ENCODE results near the gene CLDN14. TPM values are rescaled to one million over a fixed set of nuclear protein-coding genes. Genes with fewer than 3 reads are reported as not detected.

Gene CLDN14
- total RNA-seq, 1 experiment from 2014 or later = not detected

GRCh38 chr21:36423771-36424433 lies 56.0 kb downstream of the CLDN14 start:
- H3K4me1 Mint-ChIP-seq = peaks cover 11 to 23% of the 10 kb centered on the region in 2 experiments
- no peak overlapping the region for H3K27ac ChIP-seq (ENCODE audit: insufficient read length, low read depth, low read length)
- no peak overlapping the region for H4K91ac ChIP-seq (ENCODE audit: insufficient read length, low read depth, low read length)
- no peaks in the 10 kb centered on the region for H3K79me2 ChIP-seq (ENCODE audit: insufficient read depth, low read length)
- H3K18ac ChIP-seq (ENCODE audit: insufficient read length, low read depth, low read length) = no peak overlapping the region
- no peak overlapping the region for H3K9ac ChIP-seq (ENCODE audit: extremely low read depth, insufficient read length, low read length)
- WGBS (ENCODE audit: extremely low coverage, insufficient read length, low lambda C conversion rate) = no CpG with 5 or more reads among the region's 12 CpGs
- no peak overlapping the region for H3K4me2 ChIP-seq (ENCODE audit: insufficient read depth, insufficient read length, low read length)
- H3K27ac Mint-ChIP-seq = no peak overlapping the region
- no peak overlapping the region for H3K4ac ChIP-seq (ENCODE audit: low read depth, low read length)
- no peak overlapping the region for H4K5ac ChIP-seq (ENCODE audit: insufficient read length, low read depth, low read length)
- no peaks in the 10 kb centered on the region; a peak in 1 of 5 replicates for H3K9me3 Mint-ChIP-seq
- H2BK5ac ChIP-seq (ENCODE audit: insufficient read length, low read length) = no peak overlapping the region
- no peaks in the 10 kb centered on the region for H3K27me3 Mint-ChIP-seq (ENCODE audit: low read depth)
- no peak overlapping the region for H2AK5ac ChIP-seq (ENCODE audit: insufficient read length, low read length)
- peaks cover 0 to 4% (median 2%) of the 10 kb centered on the region in 3 experiments; a peak in 3 of 7 replicates for H3K36me3 Mint-ChIP-seq (ENCODE audit: insufficient read depth in 1 of 3, low read depth in 3 of 3)
- H3K9me3 ChIP-seq (ENCODE audit: control insufficient read depth, low read depth, low read length) = no peaks in the 10 kb centered on the region
- no peak overlapping the region for H2BK120ac ChIP-seq (ENCODE audit: low read depth, low read length, poor library complexity, severe bottlenecking)
- no peaks in the 10 kb centered on the region for H3K23me2 ChIP-seq (ENCODE audit: insufficient read length, low read depth, low read length, poor library complexity, severe bottlenecking)
- no peak overlapping the region for H2BK15ac ChIP-seq (ENCODE audit: low read depth, low read length)
- H2BK12ac ChIP-seq (ENCODE audit: insufficient read length, low read depth, low read length) = no peak overlapping the region
- no peaks in the 10 kb centered on the region for H3K79me1 ChIP-seq (ENCODE audit: insufficient read depth, low read depth, low read length, poor library complexity, severe bottlenecking)
- no peak for DNase-seq
- no peak overlapping the region for H2BK20ac ChIP-seq (ENCODE audit: low read depth, low read length, poor library complexity, severe bottlenecking)
- no peak for TF ChIP-seq CTCF (conservative IDR thresholded peaks at IDR 0.05)
- peaks cover 4% of the 10 kb centered on the region for H4K20me1 ChIP-seq (ENCODE audit: control insufficient read depth, insufficient read depth, insufficient read length)
- H4K8ac ChIP-seq (replicated peaks; ENCODE audit: insufficient read length, low read depth, low read length) = no peak overlapping the region
- no peak overlapping the region for H3K23ac ChIP-seq (ENCODE audit: insufficient read length, low read depth, low read length)
- H3K27me3 ChIP-seq (ENCODE audit: insufficient read depth, low read length) = no peaks in the 10 kb centered on the region
- H3K56ac ChIP-seq (ENCODE audit: insufficient read length, low read depth, low read length) = no peak overlapping the region
- no peak overlapping the region for H3K4me3 Mint-ChIP-seq
- H2AFZ ChIP-seq (ENCODE audit: low read length) = no peak overlapping the region
- no peak overlapping the region for H3K14ac ChIP-seq (ENCODE audit: insufficient read depth, low read length)
- H3T11ph ChIP-seq (ENCODE audit: low read length) = no peak overlapping the region
- no peaks in the 10 kb centered on the region; the same call in 1 of the 2 replicates for H3K4me1 ChIP-seq (ENCODE audit: insufficient read depth, low read length)

All from H9 (cell line).